ENCODE results near the gene INPP5D. TPM values are rescaled to one million over a fixed set of nuclear protein-coding genes. Genes with fewer than 3 reads are reported as not detected.

The INPP5D gene
- total and polyA plus RNA-seq, 4 donors = 2.9 to 18.8 (median 6.6) TPM

GRCh38 chr2:233035426-233036161, 24.5 kb upstream of the INPP5D start:
- no peak overlapping the region for H3K9ac ChIP-seq (ENCODE audit: low read depth in 1 of 2, low read length in 2 of 2)
- no peak for DNase-seq (ENCODE audit: low spot score)
- no peaks in the 10 kb centered on the region for H3K9me3 ChIP-seq (ENCODE audit: control insufficient read depth in 4 of 4, low read length in 3 of 4)
- no peaks in the 10 kb centered on the region for H3K27me3 ChIP-seq (ENCODE audit: control insufficient read depth in 4 of 4, insufficient read depth in 4 of 4, low read length in 3 of 4)
- TF ChIP-seq FOXA2 (IDR thresholded peaks at IDR 0.05) = no peak
- no peaks in the 10 kb centered on the region for H3K36me3 ChIP-seq (ENCODE audit: control insufficient read depth in 4 of 4, insufficient read depth in 3 of 4, low read depth in 1 of 4, low read length in 3 of 4)
- WGBS = 94% methylated on average over 23 of the region's 23 CpGs
- H3K4me1 ChIP-seq (ENCODE audit: control insufficient read depth in 4 of 4, insufficient read depth in 4 of 4, low read length in 3 of 4) = no peaks in the 10 kb centered on the region
- no peak overlapping the region for H3K27ac ChIP-seq (ENCODE audit: low read depth in 1 of 2, low read length in 2 of 2)
- no peak overlapping the region for H3K4me3 ChIP-seq (ENCODE audit: low read depth in 1 of 3, low read length in 3 of 3)

GRCh38 chr2:233036162-233036838, 23.8 kb upstream of the INPP5D start:
- Histone ChIP-seq H3K27me3 (ENCODE audit: control insufficient read depth in 4 of 4, insufficient read depth in 4 of 4, low read length in 3 of 4) (no peaks in the 10 kb centered on the region), H3K36me3 (ENCODE audit: control insufficient read depth in 4 of 4, insufficient read depth in 3 of 4, low read depth in 1 of 4, low read length in 3 of 4) (no peaks in the 10 kb centered on the region), H3K9ac (ENCODE audit: low read depth in 1 of 2, low read length in 2 of 2) (no peak overlapping the region), H3K4me1 (ENCODE audit: control insufficient read depth in 4 of 4, insufficient read depth in 4 of 4, low read length in 3 of 4) (no peaks in the 10 kb centered on the region), H3K27ac (ENCODE audit: low read depth in 1 of 2, low read length in 2 of 2) (no peak overlapping the region), H3K9me3 (ENCODE audit: control insufficient read depth in 4 of 4, low read length in 3 of 4) (no peaks in the 10 kb centered on the region), H3K4me3 (ENCODE audit: low read depth in 1 of 3, low read length in 3 of 3) (no peak overlapping the region)
- TF ChIP-seq, protein P1, sequence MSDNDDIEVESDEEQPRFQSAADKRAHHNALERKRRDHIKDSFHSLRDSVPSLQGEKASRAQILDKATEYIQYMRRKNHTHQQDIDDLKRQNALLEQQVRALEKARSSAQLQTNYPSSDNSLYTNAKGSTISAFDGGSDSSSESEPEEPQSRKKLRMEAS (IDR thresholded peaks at IDR 0.05) = no peak
- no peak for TF ChIP-seq RAD21 (IDR thresholded peaks at IDR 0.05)
- no peak for TF ChIP-seq HNF4A (conservative IDR thresholded peaks at IDR 0.05)
- TF ChIP-seq REST (IDR thresholded peaks at IDR 0.05) = no peak
- TF ChIP-seq, protein P2, sequence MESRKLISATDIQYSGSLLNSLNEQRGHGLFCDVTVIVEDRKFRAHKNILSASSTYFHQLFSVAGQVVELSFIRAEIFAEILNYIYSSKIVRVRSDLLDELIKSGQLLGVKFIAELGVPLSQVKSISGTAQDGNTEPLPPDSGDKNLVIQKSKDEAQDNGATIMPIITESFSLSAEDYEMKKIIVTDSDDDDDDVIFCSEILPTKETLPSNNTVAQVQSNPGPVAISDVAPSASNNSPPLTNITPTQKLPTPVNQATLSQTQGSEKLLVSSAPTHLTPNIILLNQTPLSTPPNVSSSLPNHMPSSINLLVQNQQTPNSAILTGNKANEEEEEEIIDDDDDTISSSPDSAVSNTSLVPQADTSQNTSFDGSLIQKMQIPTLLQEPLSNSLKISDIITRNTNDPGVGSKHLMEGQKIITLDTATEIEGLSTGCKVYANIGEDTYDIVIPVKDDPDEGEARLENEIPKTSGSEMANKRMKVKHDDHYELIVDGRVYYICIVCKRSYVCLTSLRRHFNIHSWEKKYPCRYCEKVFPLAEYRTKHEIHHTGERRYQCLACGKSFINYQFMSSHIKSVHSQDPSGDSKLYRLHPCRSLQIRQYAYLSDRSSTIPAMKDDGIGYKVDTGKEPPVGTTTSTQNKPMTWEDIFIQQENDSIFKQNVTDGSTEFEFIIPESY (IDR thresholded peaks at IDR 0.05) = no peak
- TF ChIP-seq SP1 (IDR thresholded peaks at IDR 0.05) = no peak
- TF ChIP-seq FOXA2 (IDR thresholded peaks at IDR 0.05) = no peak
- no peak for TF ChIP-seq NR2F2 (IDR thresholded peaks at IDR 0.05)
- TF ChIP-seq, protein P3, sequence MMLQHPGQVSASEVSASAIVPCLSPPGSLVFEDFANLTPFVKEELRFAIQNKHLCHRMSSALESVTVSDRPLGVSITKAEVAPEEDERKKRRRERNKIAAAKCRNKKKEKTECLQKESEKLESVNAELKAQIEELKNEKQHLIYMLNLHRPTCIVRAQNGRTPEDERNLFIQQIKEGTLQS (IDR thresholded peaks at IDR 0.05) = no peak
- WGBS = 95% methylated on average over 12 of the region's 12 CpGs
- no peak for DNase-seq (ENCODE audit: low spot score)

DNA sequence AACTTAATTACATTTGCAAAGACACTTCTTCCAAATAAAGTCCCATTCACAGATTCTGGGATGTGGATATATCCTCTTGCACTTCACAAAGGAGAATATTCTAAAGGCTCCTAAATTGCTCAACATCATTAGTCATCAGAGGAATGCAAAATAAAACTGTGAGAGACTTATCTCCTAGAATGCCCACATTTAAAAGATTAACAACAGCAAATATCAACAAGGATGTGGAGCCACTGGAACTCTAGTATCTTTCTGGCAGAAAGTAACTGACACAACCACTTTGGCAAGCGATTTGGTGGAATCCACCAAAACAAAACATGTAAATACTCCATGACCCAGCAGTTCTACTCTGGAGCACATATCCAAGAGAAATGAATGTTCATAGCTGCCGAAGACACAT, 23.1 kb upstream of the INPP5D start:
- no peaks in the 10 kb centered on the region for H3K4me1 ChIP-seq (ENCODE audit: control insufficient read depth in 4 of 4, insufficient read depth in 4 of 4, low read length in 3 of 4)
- no peak overlapping the region for H3K27ac ChIP-seq (ENCODE audit: low read depth in 1 of 2, low read length in 2 of 2)
- H3K9ac ChIP-seq (ENCODE audit: low read depth in 1 of 2, low read length in 2 of 2) = no peak overlapping the region
- H3K27me3 ChIP-seq (ENCODE audit: control insufficient read depth in 4 of 4, insufficient read depth in 4 of 4, low read length in 3 of 4) = no peaks in the 10 kb centered on the region
- no peak overlapping the region for H3K4me3 ChIP-seq (ENCODE audit: low read depth in 1 of 3, low read length in 3 of 3)
- no peaks in the 10 kb centered on the region for H3K36me3 ChIP-seq (ENCODE audit: control insufficient read depth in 4 of 4, insufficient read depth in 3 of 4, low read depth in 1 of 4, low read length in 3 of 4)
- DNase-seq (ENCODE audit: low spot score) = no peak
- WGBS = 87% methylated on average over 2 of the region's 2 CpGs
- no peaks in the 10 kb centered on the region for H3K9me3 ChIP-seq (ENCODE audit: control insufficient read depth in 4 of 4, low read length in 3 of 4)
- TF ChIP-seq, protein P3 (IDR thresholded peaks at IDR 0.05) = no peak
- TF ChIP-seq EGR1 (IDR thresholded peaks at IDR 0.05; ENCODE audit: low read depth in 2 of 2) (no peak), YY1 (IDR thresholded peaks at IDR 0.05) (no peak), RAD21 (IDR thresholded peaks at IDR 0.05) (no peak), FOXA2 (IDR thresholded peaks at IDR 0.05) (no peak), GABPA (IDR thresholded peaks at IDR 0.05 in 1 of 2, conservative IDR thresholded peaks at IDR 0.05 in 1 of 2) (no peak), NR2F2 (IDR thresholded peaks at IDR 0.05) (no peak), JUND (IDR thresholded peaks at IDR 0.05) (no peak), FOXA1 (IDR thresholded peaks at IDR 0.05) (no peak), HNF4A (conservative IDR thresholded peaks at IDR 0.05) (no peak), SP1 (IDR thresholded peaks at IDR 0.05) (no peak)
- TF ChIP-seq, protein P2 (IDR thresholded peaks at IDR 0.05) = no peak
- TF ChIP-seq, protein P4, sequence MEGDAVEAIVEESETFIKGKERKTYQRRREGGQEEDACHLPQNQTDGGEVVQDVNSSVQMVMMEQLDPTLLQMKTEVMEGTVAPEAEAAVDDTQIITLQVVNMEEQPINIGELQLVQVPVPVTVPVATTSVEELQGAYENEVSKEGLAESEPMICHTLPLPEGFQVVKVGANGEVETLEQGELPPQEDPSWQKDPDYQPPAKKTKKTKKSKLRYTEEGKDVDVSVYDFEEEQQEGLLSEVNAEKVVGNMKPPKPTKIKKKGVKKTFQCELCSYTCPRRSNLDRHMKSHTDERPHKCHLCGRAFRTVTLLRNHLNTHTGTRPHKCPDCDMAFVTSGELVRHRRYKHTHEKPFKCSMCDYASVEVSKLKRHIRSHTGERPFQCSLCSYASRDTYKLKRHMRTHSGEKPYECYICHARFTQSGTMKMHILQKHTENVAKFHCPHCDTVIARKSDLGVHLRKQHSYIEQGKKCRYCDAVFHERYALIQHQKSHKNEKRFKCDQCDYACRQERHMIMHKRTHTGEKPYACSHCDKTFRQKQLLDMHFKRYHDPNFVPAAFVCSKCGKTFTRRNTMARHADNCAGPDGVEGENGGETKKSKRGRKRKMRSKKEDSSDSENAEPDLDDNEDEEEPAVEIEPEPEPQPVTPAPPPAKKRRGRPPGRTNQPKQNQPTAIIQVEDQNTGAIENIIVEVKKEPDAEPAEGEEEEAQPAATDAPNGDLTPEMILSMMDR (IDR thresholded peaks at IDR 0.05; ENCODE audit: low read depth, low read length, missing input control) = no peak

Data from liver (tissue), 9 donors.